GM12873 (cell line): ENCODE results near the gene PAK5.

Source experiments
- CTCF ChIP-seq: IDR thresholded peaks from 2 replicates; pipeline ENCODE4 v1.5.1; 2012; ENCODE audit warnings: low read depth, mild to moderate bottlenecking, moderate library complexity, low read length, control low read depth; ENCODE audit not compliant: insufficient read depth; ENCODE audit errors: missing control alignments

The PAK5 gene

GRCh38 chr20:9739991-9740390 is 98.9 kb downstream of the PAK5 start:
- no peak for TF ChIP-seq CTCF

DNA sequence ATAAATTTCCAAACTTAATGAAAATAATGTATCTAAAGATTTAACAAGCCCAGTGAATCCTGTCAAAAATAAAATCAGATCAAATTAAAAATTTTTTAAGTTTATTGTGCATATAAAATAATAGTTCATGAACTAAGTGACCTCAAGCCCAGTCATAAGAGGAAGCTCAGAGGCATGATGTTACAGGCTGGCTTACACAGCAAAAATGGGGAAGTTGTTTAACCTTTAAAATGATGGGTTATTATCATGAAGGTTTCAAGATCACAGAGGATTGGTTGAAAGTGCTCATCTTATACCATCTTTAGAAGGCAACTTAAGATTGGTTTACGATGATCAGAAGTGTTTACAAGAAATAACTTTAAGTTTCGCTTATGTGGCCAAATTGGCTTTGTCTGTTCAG is 102.5 kb downstream of the PAK5 start:
- no peak for TF ChIP-seq CTCF

GRCh38 chr20:9723501-9724202 is 115.2 kb downstream of the PAK5 start:
- TF ChIP-seq CTCF, result no peak

GRCh38 chr20:9711872-9712271 is 127.0 kb downstream of the PAK5 start:
- TF ChIP-seq CTCF, result no peak

GRCh38 chr20:9710685-9711084 is 128.2 kb downstream of the PAK5 start:
- TF ChIP-seq CTCF, result no peak

DNA sequence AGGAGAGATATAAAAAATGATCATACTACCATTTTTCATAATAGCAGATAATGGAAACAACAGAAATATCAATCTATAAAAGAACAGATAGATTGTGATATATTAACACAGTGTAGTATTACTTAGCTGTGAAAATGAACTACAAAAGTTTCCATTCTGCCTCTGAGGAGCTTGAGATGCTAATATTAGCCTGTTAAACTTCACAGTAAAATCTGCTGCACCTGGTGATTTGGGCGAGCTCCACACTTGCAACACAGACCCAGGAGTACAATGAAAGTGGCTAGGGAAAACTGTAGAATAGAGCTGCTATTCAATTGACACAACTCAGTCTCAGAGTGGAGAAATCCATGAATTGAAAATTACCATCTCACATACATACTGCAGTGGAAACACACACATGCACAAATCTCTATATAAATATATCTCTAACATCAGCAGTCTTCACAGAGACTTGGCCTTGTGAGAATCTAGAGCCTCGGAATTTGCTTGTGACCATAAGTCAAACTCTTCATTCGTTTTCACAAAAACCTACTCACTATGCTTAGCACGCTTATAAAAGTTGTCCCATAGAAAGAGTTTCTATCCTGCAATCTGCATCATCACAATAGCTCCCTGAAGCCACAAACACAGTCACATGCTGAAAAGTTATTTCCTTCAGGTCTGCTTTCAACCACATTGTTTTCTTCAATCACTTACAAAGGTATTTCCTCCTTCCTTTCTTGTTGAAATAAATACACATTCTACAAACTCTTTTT is 133.0 kb downstream of the PAK5 start:
- TF ChIP-seq CTCF, result no peak

DNA sequence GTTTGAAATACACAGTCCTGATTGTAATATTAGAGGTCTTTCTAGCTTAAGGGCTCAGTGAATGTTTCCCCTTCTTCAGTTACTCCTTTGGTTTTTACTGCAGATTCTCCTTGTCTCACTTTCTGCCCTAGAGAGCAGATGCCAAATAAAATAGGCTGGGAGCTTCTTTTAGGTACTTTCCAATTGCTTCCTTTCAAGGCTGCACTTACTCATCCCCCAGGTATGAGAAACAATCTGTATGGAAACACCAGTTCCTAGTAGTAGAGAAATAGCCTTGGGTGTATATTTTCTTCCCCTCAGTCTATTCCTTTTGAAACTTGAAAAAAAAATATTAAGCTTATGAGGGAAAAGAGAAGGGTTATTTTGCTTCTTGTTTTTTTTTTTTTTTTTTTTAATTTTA is 139.7 kb downstream of the PAK5 start:
- no peak for TF ChIP-seq CTCF
